H1 (cell line): ENCODE data around the gene CLEC19A. TPM values are rescaled to one million over a fixed set of nuclear protein-coding genes. Genes with fewer than 3 reads are reported as not detected.

ENCODE experiments used
- CTCF ChIA-PET: fragments of 300-600 bp; sonication (Branson Sonifier 250); formaldehyde crosslinking; loops from one replicate; lab custom pipeline; 2021; ENCODE audit not compliant: partially characterized antibody; lab: Charles Lee
- POLR2A ChIA-PET: fragments of 300-600 bp; sonication (Branson Sonifier 250); formaldehyde crosslinking; loops from one replicate; lab custom pipeline; 2021; ENCODE audit warnings: inconsistent platforms; ENCODE audit not compliant: partially characterized antibody; lab: Charles Lee
- DNase-seq, 2 experiments: peaks; one replicate each; pipeline versions ENCODE4 v3.0.0 to v3.0.0-alpha.2; 2010 to 2022; ENCODE audit warnings: low spot score in 2 of 2, low read depth in 1 of 2, mixed read lengths in 1 of 2
- FAIRE-seq: peaks from 2 replicates; lab custom pipeline; 2011; peaks lifted over from hg19 to GRCh38; lab: Jason Lieb, UNC
- H2AFZ ChIP-seq: 2 replicates; pipeline ENCODE4 v1.8.1; 2012; ENCODE audit warnings: low read length, inconsistent platforms
- H2AK5ac ChIP-seq: 2 replicates; pipeline ENCODE4 v1.6.1; 2013; ENCODE audit warnings: low read depth, low read length
- H2BK120ac ChIP-seq: replicated peaks from 2 replicates; pipeline ENCODE3; 2013; ENCODE audit warnings: low read depth, low read length, inconsistent platforms
- H2BK12ac ChIP-seq: 2 replicates; pipeline ENCODE4 v1.6.1; 2013; ENCODE audit warnings: low read depth, low read length
- H2BK15ac ChIP-seq: 2 replicates; pipeline ENCODE4 v1.6.1; 2013; ENCODE audit warnings: low read length
- H2BK20ac ChIP-seq: 2 replicates; pipeline ENCODE4 v1.6.1; 2013; ENCODE audit warnings: low read length
- H2BK5ac ChIP-seq: 2 replicates; pipeline ENCODE4 v1.6.1; 2013; ENCODE audit warnings: low read depth, low read length
- H3K14ac ChIP-seq: 2 replicates; pipeline ENCODE4 v1.6.1; 2013; ENCODE audit warnings: inconsistent platforms; ENCODE audit not compliant: insufficient read length
- H3K18ac ChIP-seq: 2 replicates; pipeline ENCODE4 v1.6.1; 2013; ENCODE audit warnings: low read length; ENCODE audit errors: extremely low read depth
- H3K23ac ChIP-seq: 2 replicates; pipeline ENCODE4 v1.6.1; 2013; ENCODE audit warnings: inconsistent platforms; ENCODE audit not compliant: insufficient read length
- H3K23me2 ChIP-seq: 2 replicates; pipeline ENCODE4 v1.6.1; 2013; ENCODE audit warnings: low read depth, low read length
- H3K27ac ChIP-seq: 2 replicates; pipeline ENCODE4 v1.6.1; 2011; ENCODE audit warnings: low read depth, low read length, inconsistent platforms
- H3K27me3 ChIP-seq, 4 experiments: replicated peaks in 1 of 4; 1 replicate in 1 of 4; 2 replicates in 3 of 4; pipeline versions ENCODE4 v1.6.1 to v1.8.1; 2011 to 2013; ENCODE audit warnings: low read length in 3 of 4, mild to moderate bottlenecking in 3 of 4, inconsistent platforms in 2 of 4, mixed read lengths in 2 of 4, moderate library complexity in 1 of 4; ENCODE audit not compliant: control insufficient read depth in 3 of 4, insufficient read depth in 3 of 4; ENCODE audit errors: extremely low read depth in 1 of 4
- H3K36me3 ChIP-seq, 4 experiments: 2 replicates each; pipeline versions ENCODE4 v1.6.1 to v1.8.1; 2011 to 2013; ENCODE audit warnings: mild to moderate bottlenecking in 4 of 4, low read length in 3 of 4, moderate library complexity in 2 of 4, control low read depth in 1 of 4, inconsistent platforms in 1 of 4; ENCODE audit not compliant: insufficient read depth in 4 of 4, control insufficient read depth in 2 of 4
- H3K4ac ChIP-seq: replicated peaks from 2 replicates; pipeline ENCODE3; 2013; ENCODE audit warnings: low read length, low read depth, mixed read lengths, inconsistent platforms; ENCODE audit not compliant: insufficient read length
- H3K4me1 ChIP-seq, 4 experiments: replicated peaks in 1 of 4; 1 replicate in 1 of 4; 2 replicates in 3 of 4; pipeline versions ENCODE4 v1.6.1 to v1.8.1; 2011 to 2013; ENCODE audit warnings: low read length in 3 of 4, inconsistent platforms in 2 of 4, mixed read lengths in 1 of 4; ENCODE audit not compliant: insufficient read depth in 4 of 4, control insufficient read depth in 3 of 4
- H3K4me2 ChIP-seq, 2 experiments: 2 replicates each; pipeline versions ENCODE4 v1.6.1 to v1.8.1; 2011 to 2013; ENCODE audit warnings: low read depth in 2 of 2, low read length in 2 of 2, control low read depth in 1 of 2, inconsistent platforms in 1 of 2, mild to moderate bottlenecking in 1 of 2; ENCODE audit not compliant: insufficient read depth in 1 of 2
- H3K4me3 ChIP-seq, 4 experiments: fragments of 200-600, 300-600 bp in 1 of 4; sonication (generic), shearing (Covaris generic), sonication (Bioruptor Twin) in 1 of 4; 2 replicates each; pipeline versions ENCODE4 v1.5.1 to v1.8.1; 2011 to 2016; ENCODE audit warnings: low read length in 4 of 4, low read depth in 3 of 4, control low read depth in 2 of 4, inconsistent platforms in 2 of 4, mild to moderate bottlenecking in 2 of 4, mixed read lengths in 1 of 4, moderate library complexity in 1 of 4; ENCODE audit not compliant: insufficient read depth in 2 of 4; ENCODE audit errors: extremely low read depth in 1 of 4
- H3K56ac ChIP-seq: replicated peaks from 2 replicates; pipeline ENCODE3; 2013; ENCODE audit warnings: low read depth, mild to moderate bottlenecking, mixed read lengths, low read length, inconsistent platforms; ENCODE audit not compliant: insufficient read length
- H3K79me1 ChIP-seq: 2 replicates; pipeline ENCODE4 v1.6.1; 2013; ENCODE audit warnings: low read depth, low read length, control low read depth
- H3K79me2 ChIP-seq, 2 experiments: 2 replicates each; pipeline versions ENCODE4 v1.6.1 to v1.8.1; 2012 to 2013; ENCODE audit warnings: low read length in 2 of 2, mild to moderate bottlenecking in 2 of 2, inconsistent platforms in 1 of 2; ENCODE audit not compliant: insufficient read depth in 2 of 2, control insufficient read depth in 1 of 2
- H3K9ac ChIP-seq, 4 experiments: replicated peaks in 1 of 4; 1 replicate in 1 of 4; 2 replicates in 3 of 4; pipeline versions ENCODE4 v1.6.1 to v1.8.1; 2011 to 2013; ENCODE audit warnings: low read depth in 3 of 4, low read length in 3 of 4, control low read depth in 2 of 4, mild to moderate bottlenecking in 2 of 4, moderate library complexity in 2 of 4, inconsistent platforms in 1 of 4; ENCODE audit errors: extremely low read depth in 1 of 4
- H3K9me3 ChIP-seq, 2 experiments: 2 replicates each; pipeline versions ENCODE4 v1.6.1 to v1.8.1; 2012 to 2013; ENCODE audit warnings: mild to moderate bottlenecking in 2 of 2, moderate library complexity in 2 of 2, control low read depth in 1 of 2, inconsistent platforms in 1 of 2, low read depth in 1 of 2, low read length in 1 of 2, mixed read lengths in 1 of 2; ENCODE audit not compliant: insufficient read depth in 2 of 2
- H4K20me1 ChIP-seq, 2 experiments: replicated peaks in 1 of 2; 2 replicates each; pipeline versions ENCODE3 to v1.8.1; 2011 to 2013; ENCODE audit warnings: inconsistent platforms in 2 of 2, low read length in 2 of 2, mild to moderate bottlenecking in 1 of 2; ENCODE audit not compliant: insufficient read depth in 2 of 2, control insufficient read depth in 1 of 2
- H4K5ac ChIP-seq: 2 replicates; pipeline ENCODE4 v1.6.1; 2013; ENCODE audit warnings: low read length, low read depth, mixed read lengths, inconsistent platforms; ENCODE audit not compliant: insufficient read length
- H4K8ac ChIP-seq: 2 replicates; pipeline ENCODE4 v1.8.0; 2013; ENCODE audit warnings: mild to moderate bottlenecking, moderate library complexity, low read length, inconsistent platforms; ENCODE audit not compliant: insufficient read depth; ENCODE audit errors: extremely low read depth
- H4K91ac ChIP-seq: replicated peaks from 2 replicates; pipeline ENCODE3; 2013; ENCODE audit warnings: low read length, mixed read lengths, inconsistent platforms; ENCODE audit not compliant: insufficient read length
- BACH1 ChIP-seq: IDR thresholded peaks from 2 replicates; pipeline ENCODE4 v1.6.1; 2012; ENCODE audit warnings: low read length, improper control_type of control experiment
- JUN ChIP-seq: IDR thresholded peaks from 2 replicates; pipeline ENCODE4 v1.6.1; 2011; ENCODE audit warnings: low read depth, mild to moderate bottlenecking, improper control_type of control experiment, low read length
- KDM5A ChIP-seq: fragments of 200-600 bp; IDR thresholded peaks from 2 replicates; pipeline ENCODE4 v1.7.1; 2012; ENCODE audit warnings: mild to moderate bottlenecking, low read length, inconsistent platforms, mixed read lengths
- NRF1 ChIP-seq: IDR thresholded peaks from 2 replicates; pipeline ENCODE4 v1.6.1; 2011; ENCODE audit warnings: mild to moderate bottlenecking, low read depth, low read length, improper control_type of control experiment
- PHF8 ChIP-seq: fragments of 200-600 bp; sonication (generic); conservative IDR thresholded peaks from 2 replicates; pipeline ENCODE4 v1.7.1; 2012; ENCODE audit warnings: low read depth, mild to moderate bottlenecking, inconsistent platforms, low read length, moderate library complexity
- SIX5 ChIP-seq: IDR thresholded peaks from 2 replicates; pipeline ENCODE4 v1.6.1; 2011; ENCODE audit warnings: mild to moderate bottlenecking, low read depth, low read length
- SRF ChIP-seq: IDR thresholded peaks from 2 replicates; pipeline ENCODE4 v1.6.1; 2011; ENCODE audit warnings: mild to moderate bottlenecking, low read depth, low read length, moderate library complexity
- USF2 ChIP-seq: IDR thresholded peaks from 2 replicates; pipeline ENCODE4 v1.6.1; 2011; ENCODE audit warnings: low read length, improper control_type of control experiment
- WGBS, 2 experiments: shearing (Covaris generic) in 1 of 2; methylation state at CpG; one replicate each; pipeline versions ENCODE4 v1.1.6 to v1.1.7; 2013 to 2015; ENCODE audit warnings: low lambda C conversion rate in 2 of 2, mixed read lengths in 2 of 2, inconsistent platforms in 1 of 2, low coverage in 1 of 2, missing lambda C conversion rate in 1 of 2; ENCODE audit not compliant: insufficient replicate concordance in 2 of 2, insufficient coverage in 1 of 2, insufficient read length in 1 of 2; ENCODE audit errors: extremely low coverage in 1 of 2, missing lambda C conversion rate in 1 of 2; 5-methylcytosine and 5-hydroxymethylcytosine counted together
- polyA plus RNA-seq, 7 experiments: library from polyadenylated mRNA; depleted of rRNA in 3 of 7; stranded (reverse) in 5 of 7; unstranded in 2 of 7; fragments of >200 nt in 5 of 7; fragments of 200-250 nt in 2 of 7; gene quantifications; 1 replicate in 5 of 7; 2 replicates in 1 of 7; 4 replicates in 1 of 7; pipeline versions ENCODE4 v1.2.1 to v1.2.3, GENCODE V29; 2011 to 2013; ENCODE audit warnings: missing spikeins in 2 of 7, mixed read lengths in 2 of 7
- total RNA-seq: library from RNA; stranded (reverse); fragmentation: NEBNext Ultra II Directional; extraction: Animal tissue kit (Norgen Biotek cat#: 25700); gene quantifications from 2 replicates; pipeline ENCODE4 v1.2.1, GENCODE V29; 2021

Gene CLEC19A
- total and polyA plus RNA-seq, 2 of the 8 experiments (the other 6 are each of a cell fraction or from before 2014, with no cell fraction given) = 0.35 to 0.88 TPM

- no peak overlapping the region for H3K4ac ChIP-seq
- ChIA-PET CTCF (interaction anchor here (0.5 to 1.5 kb wide), 5 partner anchors 11 to 170 kb away, joined by 3 to 5 read pairs (median 3); no protein-coding TSS in a partner anchor), POLR2A (no interaction called here)
- DNase-seq (no peak), FAIRE-seq (no peak)
- H2BK12ac ChIP-seq = no peak overlapping the region
- H4K8ac ChIP-seq = no peak overlapping the region
- H3K56ac ChIP-seq = no peak overlapping the region
- no peaks in the 10 kb centered on the region for H3K27me3 ChIP-seq
- WGBS, 2 experiments = 82% methylated on average over 4 of the region's 4 CpGs; no CpG with 5 or more reads in 1 of the 2 experiments
- H3K23ac ChIP-seq = no peak overlapping the region
- H3K4me3 ChIP-seq = no peak overlapping the region
- H4K91ac ChIP-seq = no peak overlapping the region
- H2BK20ac ChIP-seq = no peak overlapping the region
- no peak overlapping the region for H3K27ac ChIP-seq
- no peaks in the 10 kb centered on the region; the same call in 1 of the 2 replicates for H3K23me2 ChIP-seq
- H4K20me1 ChIP-seq = no peaks in the 10 kb centered on the region
- no peak overlapping the region for H2AFZ ChIP-seq
- H2AK5ac ChIP-seq = no peak overlapping the region
- peaks cover 0 to 9% (median 1%) of the 10 kb centered on the region in 4 experiments; a peak in 3 of 7 replicates for H3K4me1 ChIP-seq
- H2BK15ac ChIP-seq = no peak overlapping the region
- H3K79me1 ChIP-seq = no peaks in the 10 kb centered on the region
- no peak overlapping the region for H2BK5ac ChIP-seq
- H3K18ac ChIP-seq = no peak overlapping the region
- no peak overlapping the region for H3K14ac ChIP-seq
- TF ChIP-seq JUN = no peak
- TF ChIP-seq BACH1 = no peak
- TF ChIP-seq PHF8 = no peak
- TF ChIP-seq USF2 = no peak
- TF ChIP-seq KDM5A = no peak
- no peak for TF ChIP-seq NRF1
- no peak for TF ChIP-seq SRF
- TF ChIP-seq SIX5 = no peak
- H3K4me2 ChIP-seq = no peak overlapping the region
- no peak overlapping the region for H3K9ac ChIP-seq
- H3K9me3 ChIP-seq = no peaks in the 10 kb centered on the region
- no peaks in the 10 kb centered on the region for H3K36me3 ChIP-seq
- no peak overlapping the region for H4K5ac ChIP-seq
- no peak overlapping the region for H2BK120ac ChIP-seq
- H3K79me2 ChIP-seq = no peaks in the 10 kb centered on the region
Observed at GRCh38 chr16:19254611-19255010, 30.9 kb upstream of the CLEC19A start.
